Lung (tissue), 12 donors: Measurements from ENCODE around the gene TPMT. TPM values are rescaled to one million over a fixed set of nuclear protein-coding genes. Genes with fewer than 3 reads are reported as not detected.
A peak's percentile ranks its signal among the peaks of the same experiment; 100 is the strongest.

Experiments
- ATAC-seq: fragments of 200-7000 bp; cut with Tn5 transposase; one replicate; pipeline ENCODE4 v1.9.1; 2020; ENCODE audit warnings: moderate number of reproducible peaks; ENCODE audit not compliant: insufficient read depth, low FRiP score
- DNase-seq, 3 donors: peaks; one replicate each; pipeline ENCODE4 v3.0.0-alpha.2; 2013 to 2017
- H3K27ac ChIP-seq, 2 donors: one replicate each; pipeline ENCODE4 v1.5.1; 2013; ENCODE audit warnings: mild to moderate bottlenecking in 2 of 2, moderate library complexity in 2 of 2, control low read depth in 1 of 2, inconsistent platforms in 1 of 2, low read depth in 1 of 2, low read length in 1 of 2
- H3K27me3 ChIP-seq, 3 donors: one replicate each; pipeline ENCODE4 v1.5.1; 2013; ENCODE audit warnings: low read length in 2 of 3; ENCODE audit not compliant: control insufficient read depth in 3 of 3, insufficient read depth in 3 of 3
- H3K36me3 ChIP-seq, 4 donors: one replicate each; pipeline ENCODE4 v1.5.1; 2013; ENCODE audit warnings: low read length in 4 of 4, mild to moderate bottlenecking in 1 of 4, moderate library complexity in 1 of 4; ENCODE audit not compliant: control insufficient read depth in 4 of 4, insufficient read depth in 4 of 4
- H3K4me1 ChIP-seq, 5 donors: one replicate each; pipeline ENCODE4 v1.5.1; 2013; ENCODE audit warnings: low read length in 5 of 5, mild to moderate bottlenecking in 2 of 5, moderate library complexity in 1 of 5; ENCODE audit not compliant: control insufficient read depth in 5 of 5, insufficient read depth in 5 of 5
- H3K4me3 ChIP-seq: one replicate; pipeline ENCODE4 v1.5.1; 2013; ENCODE audit warnings: mild to moderate bottlenecking, control low read depth, moderate library complexity
- H3K9ac ChIP-seq, 2 donors: one replicate each; pipeline ENCODE4 v1.5.1; 2013; ENCODE audit warnings: low read length in 2 of 2, control low read depth in 1 of 2; ENCODE audit not compliant: insufficient read depth in 1 of 2
- H3K9me3 ChIP-seq, 4 donors: one replicate each; pipeline ENCODE4 v1.5.1; 2013; ENCODE audit warnings: low read length in 3 of 4, mild to moderate bottlenecking in 1 of 4, moderate library complexity in 1 of 4; ENCODE audit not compliant: control insufficient read depth in 4 of 4, insufficient read depth in 3 of 4
- CTCF ChIP-seq: IDR thresholded peaks from 2 replicates; pipeline ENCODE4 v1.5.1; 2012; ENCODE audit warnings: mild to moderate bottlenecking; ENCODE audit errors: control extremely low read depth, extremely low read depth
- WGBS, 2 donors: extraction: QIAGEN DNeasy Blood & Tissue Kit; methylation state at CpG; one replicate each; pipeline ENCODE4 v1.1.7; 2013; 5-methylcytosine and 5-hydroxymethylcytosine counted together
- polyA plus RNA-seq, 2 donors: library from polyadenylated mRNA; stranded (reverse); fragments of 200-250 nt; gene quantifications; one replicate each; pipeline ENCODE4 v1.2.1, GENCODE V29; 2013
- total RNA-seq, 2 donors: library from RNA; depleted of rRNA in 1 of 2; stranded (reverse); fragments of >200 nt in 1 of 2; gene quantifications; one replicate each; pipeline ENCODE4 v1.2.1, GENCODE V29; 2014 to 2021
- donor health status: control.
- donor health status: control.
- donor health status: Bipolar disorder and iron deficiency.
- donor health status: healthy.
- donor health status: DM: yes; HTN: yes; CAD: no.

Gene TPMT
- total and polyA plus RNA-seq, 4 donors = 9.6 to 17.6 (median 13.8) TPM

- WGBS, 2 donors = 97 to 99% methylated on average over 6 of the region's 6 CpGs
- H3K4me3 ChIP-seq = no peak overlapping the region
- H3K9ac ChIP-seq = no peak overlapping the region
- peaks cover 8 to 31% (median 16%) of the 10 kb centered on the region in 4 donors for H3K36me3 ChIP-seq
- no peaks in the 10 kb centered on the region for H3K9me3 ChIP-seq
- H3K27me3 ChIP-seq = no peaks in the 10 kb centered on the region
- no peak overlapping the region for H3K27ac ChIP-seq
- no peak for TF ChIP-seq CTCF
- H3K4me1 ChIP-seq = no peaks in the 10 kb centered on the region
- ATAC-seq = no peak
- no peak for DNase-seq
Measured at GRCh38 chr6:18139935-18140621, 14.8 kb downstream of the TPMT start.

GRCh38 chr6:18138906-18139305 is 16.0 kb downstream of the TPMT start:
- Histone ChIP-seq H3K9me3 (no peaks in the 10 kb centered on the region), H3K4me1 (no peaks in the 10 kb centered on the region), H3K9ac (no peak overlapping the region), H3K27ac (no peak overlapping the region), H3K27me3 (no peaks in the 10 kb centered on the region), H3K36me3 (peaks cover 8 to 31% (median 18%) of the 10 kb centered on the region in 4 donors), H3K4me3 (no peak overlapping the region)
- TF ChIP-seq CTCF = no peak
- 96% methylated on average over 5 of the region's 5 CpGs for whole genome bisulfite sequencing, 2 donors
- DNase-seq (no peak), ATAC-seq (no peak)

GRCh38 chr6:18136260-18136659 is 18.6 kb downstream of the TPMT start:
- Histone ChIP-seq H3K9ac (no peak overlapping the region), H3K36me3 (peaks cover 3 to 16% (median 10%) of the 10 kb centered on the region in 4 donors), H3K27ac (no peak overlapping the region), H3K4me3 (no peak overlapping the region), H3K9me3 (no peaks in the 10 kb centered on the region), H3K4me1 (no peaks in the 10 kb centered on the region), H3K27me3 (no peaks in the 10 kb centered on the region)
- no peak for DNase-seq
- ATAC-seq = no peak
- WGBS, 2 donors = 99% methylated on average over 10 of the region's 10 CpGs
- TF ChIP-seq CTCF = no peak

DNA sequence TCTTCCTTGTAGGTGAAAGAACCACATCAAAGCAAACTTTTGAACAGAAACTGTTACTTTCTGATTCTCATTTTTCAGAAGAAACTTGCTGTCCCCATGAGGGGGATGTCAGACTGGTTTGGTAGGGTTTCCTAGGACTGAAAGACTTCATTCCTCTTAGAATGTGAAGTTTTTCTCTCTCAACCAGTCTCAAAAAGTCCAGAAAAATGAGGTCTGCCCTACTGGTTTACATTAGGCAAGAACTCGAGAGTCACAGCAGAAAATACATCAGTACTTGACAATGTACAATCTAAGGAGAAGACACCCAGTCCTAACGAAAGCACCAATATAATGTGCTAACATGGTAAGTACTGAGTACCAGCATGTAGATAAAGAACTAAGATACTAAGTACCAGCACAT is 19.7 kb downstream of the TPMT start:
- Histone ChIP-seq H3K4me3 (no peak overlapping the region), H3K36me3 (peaks cover 3 to 14% (median 9%) of the 10 kb centered on the region in 4 donors), H3K4me1 (no peaks in the 10 kb centered on the region), H3K27me3 (no peaks in the 10 kb centered on the region), H3K9me3 (no peaks in the 10 kb centered on the region), H3K9ac (no peak overlapping the region), H3K27ac (no peak overlapping the region)
- WGBS, 2 donors = 87 to 95% methylated on average over 2 of the region's 2 CpGs
- TF ChIP-seq CTCF = no peak
- peak in 1 of 3 donors; percentile 17 for DNase-seq
- ATAC-seq = no peak
